22Rv1 (cell line): ENCODE results near the gene ENTPD7.

Experiments
- H3K27ac ChIP-seq: fragments of 450-650 bp; 2 replicates; pipeline ENCODE4 v1.5.1; 2017
- CTCF ChIP-seq: fragments of 450-650 bp; IDR thresholded peaks from 2 replicates; pipeline ENCODE4 v1.5.1; 2017; ENCODE audit warnings: mild to moderate bottlenecking
- ZFX ChIP-seq: fragments of 450-650 bp; IDR thresholded peaks from 2 replicates; pipeline ENCODE4 v1.6.1; 2017; ENCODE audit warnings: antibody characterized with exemption, borderline replicate concordance

The ENTPD7 gene

GRCh38 chr10:99660662-99661376 is 1.5 kb downstream of the ENTPD7 start:
- H3K27ac ChIP-seq = no peak overlapping the region
- TF ChIP-seq ZFX = no peak

GRCh38 chr10:99661377-99661763 is 2.1 kb downstream of the ENTPD7 start:
- no peak for TF ChIP-seq ZFX
- no peak for TF ChIP-seq CTCF
- H3K27ac ChIP-seq = no peak overlapping the region

GRCh38 chr10:99665304-99665703 is 6.0 kb downstream of the ENTPD7 start:
- TF ChIP-seq CTCF = no peak
- TF ChIP-seq ZFX = no peak
- no peak overlapping the region for H3K27ac ChIP-seq

- no peak for TF ChIP-seq CTCF
- TF ChIP-seq ZFX = no peak
- H3K27ac ChIP-seq = no peak overlapping the region
Measured at GRCh38 chr10:99667108-99667751, 7.9 kb downstream of the ENTPD7 start.

GRCh38 chr10:99671386-99671785 is 12.1 kb downstream of the ENTPD7 start:
- no peak for TF ChIP-seq ZFX
- no peak for TF ChIP-seq CTCF
- H3K27ac ChIP-seq = no peak overlapping the region

- H3K27ac ChIP-seq = no peak overlapping the region
- TF ChIP-seq CTCF (no peak), ZFX (no peak)
Measured at GRCh38 chr10:99672884-99673283, 13.6 kb downstream of the ENTPD7 start.

- H3K27ac ChIP-seq = no peak overlapping the region
- TF ChIP-seq CTCF = no peak
Measured at GRCh38 chr10:99673492-99673891, 14.2 kb downstream of the ENTPD7 start.
